Prostate gland (tissue), 2 donors: ENCODE data around the gene CRYBB2. TPM values are rescaled to one million over a fixed set of nuclear protein-coding genes. Genes with fewer than 3 reads are reported as not detected.
"Not testable (repeated sequence)": the region's sequence is repeated elsewhere in the genome, so short reads cannot be mapped to it uniquely, and the experiment has no call there.

Experiments used
- DNase-seq: peaks from one replicate; pipeline ENCODE4 v3.0.0-alpha.2; 2019; ENCODE audit warnings: low spot score
- H3K27ac ChIP-seq, 2 donors: fragments of 200-600 bp; sonication (generic); 2 replicates each; pipeline ENCODE4 v1.5.1; 2017 to 2019
- H3K27me3 ChIP-seq: fragments of 200-600 bp; sonication (generic); replicated peaks from 2 replicates; pipeline ENCODE4 v1.5.1; 2019; ENCODE audit not compliant: insufficient read depth
- H3K36me3 ChIP-seq, 2 donors: fragments of 200-600 bp; sonication (generic); 1 replicate in 1 of 2; 2 replicates in 1 of 2; pipeline versions ENCODE4 v1.5.1 to v1.8.1; 2017 to 2019
- H3K4me1 ChIP-seq: fragments of 200-600 bp; sonication (generic); replicated peaks from 2 replicates; pipeline ENCODE4 v1.5.1; 2019
- H3K4me3 ChIP-seq, 2 donors: fragments of 200-600 bp; sonication (generic); 2 replicates each; pipeline ENCODE4 v1.5.1; 2017 to 2019
- H3K9me3 ChIP-seq: fragments of 200-600 bp; sonication (generic); 2 replicates; pipeline ENCODE4 v1.5.1; 2017
- POLR2A ChIP-seq: fragments of 450-650 bp; IDR thresholded peaks from one replicate; pipeline ENCODE4 v1.6.1; 2016; ENCODE audit warnings: antibody characterized with exemption, mild to moderate bottlenecking
- POLR2AphosphoS5 ChIP-seq: sonication (generic); formaldehyde crosslinking; IDR thresholded peaks from one replicate; pipeline ENCODE4 v1.6.1; 2017; ENCODE audit warnings: antibody characterized with exemption
- WGBS: methylation state at CpG from one replicate; pipeline ENCODE4 v1.1.5; 2018; 5-methylcytosine and 5-hydroxymethylcytosine counted together
- intact Hi-C: fragments of 100-400 bp; cut with DNase I; formaldehyde crosslinking; loops from one replicate; pipeline ENCODE4 v1.14.2; 2022
- total RNA-seq, 2 donors: library from RNA; depleted of rRNA; stranded (reverse); fragments of >200 nt; gene quantifications; one replicate each; pipeline ENCODE4 v1.1.0, GENCODE V29; 2016
- TF ChIP-seq, protein P1 (sequence below), 4 experiments: fragments of 200-600 bp in 2 of 4; fragments of 450-650 bp in 2 of 4; sonication (generic) in 2 of 4; IDR thresholded peaks; 1 replicate in 3 of 4; 2 replicates in 1 of 4; pipeline ENCODE4 v1.5.1; 2016 to 2019; ENCODE audit warnings: antibody characterized with exemption in 4 of 4, mild to moderate bottlenecking in 2 of 4, moderate library complexity in 2 of 4

The CRYBB2 gene
- total RNA-seq, 2 donors from 2014 or later: 1.9 TPM; not detected in 1

DNA sequence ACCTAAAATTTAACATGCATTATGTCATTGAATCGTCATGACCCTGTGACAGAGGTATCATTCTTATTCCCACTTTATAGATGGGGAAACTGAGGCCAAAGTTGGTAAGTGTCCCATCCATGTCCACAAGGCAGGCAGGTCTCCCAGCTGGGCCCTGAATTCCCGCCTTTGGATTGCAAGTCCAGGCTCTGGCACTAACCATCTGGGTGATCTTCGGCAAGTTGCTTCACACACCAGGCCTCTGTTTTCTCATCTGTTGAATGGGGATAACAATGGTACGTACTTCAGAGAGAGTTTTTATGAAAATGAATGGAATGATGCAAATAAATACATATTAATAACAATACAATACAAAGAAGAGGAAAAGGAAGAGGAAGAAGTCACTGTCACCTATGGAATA is 16.4 kb upstream of the CRYBB2 start:
- Histone ChIP-seq H3K9me3 (no peaks in the 10 kb centered on the region), H3K27me3 (no peaks in the 10 kb centered on the region), H3K27ac (no peak overlapping the region), H3K4me1 (no peaks in the 10 kb centered on the region), H3K4me3 (no peak overlapping the region), H3K36me3 (no peaks in the 10 kb centered on the region)
- intact Hi-C loops: loop anchor here (5.0 kb wide), 1 partner anchor 569 kb away; no protein-coding TSS in a partner anchor
- no peak for DNase-seq
- TF ChIP-seq POLR2AphosphoS5: no peak
- TF ChIP-seq, protein P1, sequence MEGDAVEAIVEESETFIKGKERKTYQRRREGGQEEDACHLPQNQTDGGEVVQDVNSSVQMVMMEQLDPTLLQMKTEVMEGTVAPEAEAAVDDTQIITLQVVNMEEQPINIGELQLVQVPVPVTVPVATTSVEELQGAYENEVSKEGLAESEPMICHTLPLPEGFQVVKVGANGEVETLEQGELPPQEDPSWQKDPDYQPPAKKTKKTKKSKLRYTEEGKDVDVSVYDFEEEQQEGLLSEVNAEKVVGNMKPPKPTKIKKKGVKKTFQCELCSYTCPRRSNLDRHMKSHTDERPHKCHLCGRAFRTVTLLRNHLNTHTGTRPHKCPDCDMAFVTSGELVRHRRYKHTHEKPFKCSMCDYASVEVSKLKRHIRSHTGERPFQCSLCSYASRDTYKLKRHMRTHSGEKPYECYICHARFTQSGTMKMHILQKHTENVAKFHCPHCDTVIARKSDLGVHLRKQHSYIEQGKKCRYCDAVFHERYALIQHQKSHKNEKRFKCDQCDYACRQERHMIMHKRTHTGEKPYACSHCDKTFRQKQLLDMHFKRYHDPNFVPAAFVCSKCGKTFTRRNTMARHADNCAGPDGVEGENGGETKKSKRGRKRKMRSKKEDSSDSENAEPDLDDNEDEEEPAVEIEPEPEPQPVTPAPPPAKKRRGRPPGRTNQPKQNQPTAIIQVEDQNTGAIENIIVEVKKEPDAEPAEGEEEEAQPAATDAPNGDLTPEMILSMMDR (IDR thresholded peaks at IDR 0.05): no peak
- TF ChIP-seq POLR2A: no peak
- WGBS: 91% methylated on average over 4 of the region's 4 CpGs

GRCh38 chr22:25204547-25204946 is 14.9 kb upstream of the CRYBB2 start:
- not testable (repeated sequence) for H3K36me3 ChIP-seq, H3K27me3 ChIP-seq, H3K4me3 ChIP-seq, H3K4me1 ChIP-seq, H3K9me3 ChIP-seq, DNase-seq, H3K27ac ChIP-seq
- 83% methylated on average over 7 of the region's 7 CpGs for WGBS
- intact Hi-C loops: loop anchor here (5.0 kb wide), 1 partner anchor 568 kb away; no protein-coding TSS in a partner anchor

DNA sequence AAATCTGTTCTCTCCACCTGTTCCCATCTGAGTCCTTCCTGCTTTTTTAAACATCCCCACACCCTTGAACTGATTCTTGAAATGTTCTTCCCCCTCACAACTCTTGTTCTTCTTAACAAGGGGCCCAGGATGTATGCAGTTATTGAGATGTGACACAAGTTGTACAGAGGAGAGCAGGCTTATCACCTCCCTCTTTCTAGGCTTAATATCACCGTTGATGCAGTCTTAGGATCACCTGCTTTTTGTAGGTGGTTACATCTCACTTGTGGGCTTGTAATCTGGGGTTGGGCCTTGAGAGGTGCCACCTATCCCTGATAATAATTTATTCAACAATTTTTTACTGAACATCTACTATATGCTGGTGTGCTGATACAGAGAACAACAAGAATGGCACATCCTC is 13.6 kb upstream of the CRYBB2 start:
- intact Hi-C loops: no loop called here
- WGBS: 93% methylated on average over 1 of the region's 1 CpG

GRCh38 chr22:25206998-25207397 is 12.4 kb upstream of the CRYBB2 start:
- DNase-seq: no peak
- TF ChIP-seq POLR2A: no peak
- no peak for TF ChIP-seq POLR2AphosphoS5
- TF ChIP-seq, protein P1 (IDR thresholded peaks at IDR 0.05): no peak
- H3K9me3 ChIP-seq: no peaks in the 10 kb centered on the region
- H3K4me1 ChIP-seq: no peaks in the 10 kb centered on the region
- H3K27ac ChIP-seq: no peak overlapping the region
- H3K4me3 ChIP-seq: no peak overlapping the region
- WGBS: 90% methylated on average over 13 of the region's 21 CpGs
- intact Hi-C loops: no loop called here
- no peaks in the 10 kb centered on the region for H3K27me3 ChIP-seq
- no peaks in the 10 kb centered on the region for H3K36me3 ChIP-seq

More for the DNA sequence above, 13.6 kb upstream of the CRYBB2 start:
- Histone ChIP-seq H3K4me1 (no peaks in the 10 kb centered on the region), H3K4me3 (no peak overlapping the region), H3K27me3 (no peaks in the 10 kb centered on the region), H3K27ac (no peak overlapping the region), H3K36me3 (no peaks in the 10 kb centered on the region), H3K9me3 (no peaks in the 10 kb centered on the region)
- no peak for DNase-seq
- TF ChIP-seq POLR2A (no peak), POLR2AphosphoS5 (no peak)
- TF ChIP-seq, protein P1 (IDR thresholded peaks at IDR 0.05): no peak

- no peak overlapping the region for H3K4me3 ChIP-seq
- no peaks in the 10 kb centered on the region for H3K4me1 ChIP-seq
- H3K27me3 ChIP-seq: no peaks in the 10 kb centered on the region
- no peaks in the 10 kb centered on the region for H3K36me3 ChIP-seq
- DNase-seq: no peak
- H3K9me3 ChIP-seq: no peaks in the 10 kb centered on the region
- WGBS: 90% methylated on average over 1 of the region's 2 CpGs
- intact Hi-C loops: no loop called here
- no peak overlapping the region for H3K27ac ChIP-seq
- TF ChIP-seq POLR2A: no peak
- no peak for TF ChIP-seq POLR2AphosphoS5
- TF ChIP-seq, protein P1 (IDR thresholded peaks at IDR 0.05): no peak
Observed at GRCh38 chr22:25207553-25208157, 11.8 kb upstream of the CRYBB2 start.
